Trophoblast cell (in vitro differentiated cells and primary cell): ENCODE measurements around the gene TNFRSF6B.

ENCODE experiments used
- DNase-seq, 2 donors: peaks; one replicate each; pipeline ENCODE4 v3.0.0-alpha.2; 2016
- H2AFZ ChIP-seq: 2 replicates; pipeline ENCODE4 v1.6.1; 2013; ENCODE audit warnings: low read length, moderate library complexity, mild to moderate bottlenecking; ENCODE audit not compliant: insufficient read depth, poor library complexity
- H2AK5ac ChIP-seq: 2 replicates; pipeline ENCODE4 v1.6.1; 2013; ENCODE audit warnings: mild to moderate bottlenecking, low read length
- H2BK120ac ChIP-seq: 2 replicates; pipeline ENCODE4 v1.6.1; 2013; ENCODE audit warnings: low read length, mild to moderate bottlenecking, moderate library complexity; ENCODE audit not compliant: insufficient read depth, poor library complexity
- H2BK12ac ChIP-seq: 2 replicates; pipeline ENCODE4 v1.6.1; 2013; ENCODE audit warnings: mild to moderate bottlenecking, low read length, moderate library complexity
- H2BK5ac ChIP-seq: 2 replicates; pipeline ENCODE4 v1.6.1; 2013; ENCODE audit warnings: low read length, low read depth, moderate library complexity, mild to moderate bottlenecking; ENCODE audit not compliant: poor library complexity
- H3K14ac ChIP-seq: 2 replicates; pipeline ENCODE4 v1.6.1; 2013; ENCODE audit warnings: mild to moderate bottlenecking, low read length
- H3K18ac ChIP-seq: 2 replicates; pipeline ENCODE4 v1.6.1; 2013; ENCODE audit warnings: mild to moderate bottlenecking, low read length
- H3K23ac ChIP-seq: 2 replicates; pipeline ENCODE4 v1.6.1; 2013; ENCODE audit warnings: low read length
- H3K27ac ChIP-seq: 2 replicates; pipeline ENCODE4 v1.5.1; 2013; ENCODE audit warnings: low read depth, mild to moderate bottlenecking, inconsistent platforms, low read length, moderate library complexity
- H3K27me3 ChIP-seq: 2 replicates; pipeline ENCODE4 v1.6.1; 2013; ENCODE audit warnings: inconsistent platforms, mild to moderate bottlenecking, low read length, moderate library complexity; ENCODE audit not compliant: insufficient read depth
- H3K36me3 ChIP-seq, 2 experiments: 1 replicate in 1 of 2; 2 replicates in 1 of 2; pipeline ENCODE4 v1.6.1; 2013; ENCODE audit warnings: low read length in 2 of 2, mild to moderate bottlenecking in 2 of 2, moderate library complexity in 1 of 2; ENCODE audit not compliant: insufficient read depth in 2 of 2, control insufficient read depth in 1 of 2
- H3K4ac ChIP-seq: 2 replicates; pipeline ENCODE4 v1.6.1; 2013; ENCODE audit warnings: low read depth, mild to moderate bottlenecking, low read length, moderate library complexity
- H3K4me1 ChIP-seq, 2 experiments: 1 replicate in 1 of 2; 2 replicates in 1 of 2; pipeline ENCODE4 v1.6.1; 2013; ENCODE audit warnings: low read length in 2 of 2, mild to moderate bottlenecking in 2 of 2, moderate library complexity in 1 of 2; ENCODE audit not compliant: insufficient read depth in 2 of 2, control insufficient read depth in 1 of 2
- H3K4me2 ChIP-seq: 2 replicates; pipeline ENCODE4 v1.6.1; 2013; ENCODE audit warnings: inconsistent platforms, mild to moderate bottlenecking, low read length, moderate library complexity
- H3K4me3 ChIP-seq: 2 replicates; pipeline ENCODE4 v1.5.1; 2013; ENCODE audit warnings: mild to moderate bottlenecking, low read depth, low read length, inconsistent platforms
- H3K79me1 ChIP-seq: one replicate; pipeline ENCODE4 v1.6.1; 2013; ENCODE audit warnings: low read length
- H3K79me2 ChIP-seq: 2 replicates; pipeline ENCODE4 v1.6.1; 2013; ENCODE audit warnings: low read length, mild to moderate bottlenecking; ENCODE audit not compliant: control insufficient read depth, insufficient read depth, poor library complexity
- H3K9ac ChIP-seq: 2 replicates; pipeline ENCODE4 v1.6.1; 2013; ENCODE audit warnings: mild to moderate bottlenecking, low read length
- H3K9me3 ChIP-seq: 2 replicates; pipeline ENCODE4 v1.6.1; 2013; ENCODE audit warnings: low read depth, mild to moderate bottlenecking, control low read depth, inconsistent platforms, low read length; ENCODE audit not compliant: insufficient read depth
- H4K12ac ChIP-seq: 2 replicates; pipeline ENCODE4 v1.6.1; 2013; ENCODE audit warnings: low read depth, mild to moderate bottlenecking, low read length, moderate library complexity
- H4K8ac ChIP-seq: 2 replicates; pipeline ENCODE4 v1.6.1; 2013; ENCODE audit warnings: low read depth, mild to moderate bottlenecking, low read length, moderate library complexity
- H4K91ac ChIP-seq: one replicate; pipeline ENCODE4 v1.6.1; 2013; ENCODE audit warnings: low read depth, mild to moderate bottlenecking, low read length, moderate library complexity
- WGBS: extraction: QIAGEN DNeasy Blood & Tissue Kit; methylation state at CpG from one replicate; pipeline ENCODE4 v1.1.7; 2013; ENCODE audit warnings: missing lambda C conversion rate; ENCODE audit not compliant: insufficient read length, insufficient coverage; ENCODE audit errors: extremely low coverage; 5-methylcytosine and 5-hydroxymethylcytosine counted together

Gene TNFRSF6B

DNA sequence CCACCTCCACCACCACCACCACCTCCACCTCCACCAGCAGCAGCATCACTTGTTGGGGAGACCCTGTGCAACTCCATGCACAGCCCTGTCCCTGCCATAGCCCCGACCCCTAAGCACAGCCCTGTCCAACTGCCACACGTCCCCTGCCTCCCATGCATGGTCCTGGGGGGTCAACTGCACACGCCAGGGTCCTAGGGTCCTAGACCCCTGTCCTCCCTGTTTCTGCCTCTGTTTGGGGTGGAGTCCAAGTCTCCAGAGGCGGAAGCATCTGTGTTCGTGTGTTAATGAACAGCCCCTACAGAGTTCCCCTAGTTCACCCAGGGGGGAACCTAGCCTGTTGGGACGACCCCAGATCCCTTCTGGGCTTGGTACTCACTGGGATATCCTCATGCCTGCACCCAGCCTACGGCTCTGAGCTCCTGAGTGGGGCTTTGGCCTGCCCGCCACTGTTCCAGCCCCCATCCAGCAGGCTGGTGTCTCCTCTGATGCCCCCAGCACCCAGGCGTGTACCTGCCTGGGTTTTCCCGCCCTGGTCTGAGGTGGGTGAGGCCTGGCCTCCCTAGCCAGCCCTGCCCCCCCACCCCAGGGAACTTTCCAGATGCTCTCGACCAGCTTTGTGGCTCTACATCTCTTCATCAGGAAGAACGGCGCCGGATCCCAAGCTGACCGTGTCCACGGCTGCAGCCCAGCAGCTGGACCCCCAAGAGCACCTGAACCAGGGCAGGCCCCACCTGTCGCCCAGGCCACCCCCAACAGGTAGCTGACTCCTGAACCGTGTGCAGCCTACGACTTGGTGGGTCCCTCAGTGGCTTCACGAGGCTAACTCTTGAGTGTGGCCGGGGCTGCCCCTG is 2.5 kb upstream of the TNFRSF6B start:
- no peak overlapping the region for H3K4ac ChIP-seq
- no peak for DNase-seq
- no CpG with 5 or more reads among the region's 21 CpGs for WGBS
- no peak overlapping the region for H3K27ac ChIP-seq
- no peak overlapping the region for H4K8ac ChIP-seq
- peaks cover 0 to 6% of the 10 kb centered on the region in 2 experiments for H3K4me1 ChIP-seq
- no peak overlapping the region for H3K9ac ChIP-seq
- H4K12ac ChIP-seq = no peak overlapping the region
- no peaks in the 10 kb centered on the region for H3K27me3 ChIP-seq
- no peak overlapping the region for H3K4me3 ChIP-seq
- H3K79me2 ChIP-seq = no peaks in the 10 kb centered on the region
- H2AFZ ChIP-seq = no peak overlapping the region
- no peak overlapping the region for H2BK12ac ChIP-seq
- H4K91ac ChIP-seq = no peak overlapping the region
- H2BK5ac ChIP-seq = no peak overlapping the region
- no peak overlapping the region for H2BK120ac ChIP-seq
- H3K79me1 ChIP-seq = no peaks in the 10 kb centered on the region
- H3K23ac ChIP-seq = no peak overlapping the region
- no peak overlapping the region for H3K14ac ChIP-seq
- peaks cover 3% of the 10 kb centered on the region for H3K9me3 ChIP-seq
- H2AK5ac ChIP-seq = no peak overlapping the region
- peaks cover 0 to 3% of the 10 kb centered on the region in 2 experiments for H3K36me3 ChIP-seq
- H3K18ac ChIP-seq = no peak overlapping the region
- H3K4me2 ChIP-seq = no peak overlapping the region

DNA sequence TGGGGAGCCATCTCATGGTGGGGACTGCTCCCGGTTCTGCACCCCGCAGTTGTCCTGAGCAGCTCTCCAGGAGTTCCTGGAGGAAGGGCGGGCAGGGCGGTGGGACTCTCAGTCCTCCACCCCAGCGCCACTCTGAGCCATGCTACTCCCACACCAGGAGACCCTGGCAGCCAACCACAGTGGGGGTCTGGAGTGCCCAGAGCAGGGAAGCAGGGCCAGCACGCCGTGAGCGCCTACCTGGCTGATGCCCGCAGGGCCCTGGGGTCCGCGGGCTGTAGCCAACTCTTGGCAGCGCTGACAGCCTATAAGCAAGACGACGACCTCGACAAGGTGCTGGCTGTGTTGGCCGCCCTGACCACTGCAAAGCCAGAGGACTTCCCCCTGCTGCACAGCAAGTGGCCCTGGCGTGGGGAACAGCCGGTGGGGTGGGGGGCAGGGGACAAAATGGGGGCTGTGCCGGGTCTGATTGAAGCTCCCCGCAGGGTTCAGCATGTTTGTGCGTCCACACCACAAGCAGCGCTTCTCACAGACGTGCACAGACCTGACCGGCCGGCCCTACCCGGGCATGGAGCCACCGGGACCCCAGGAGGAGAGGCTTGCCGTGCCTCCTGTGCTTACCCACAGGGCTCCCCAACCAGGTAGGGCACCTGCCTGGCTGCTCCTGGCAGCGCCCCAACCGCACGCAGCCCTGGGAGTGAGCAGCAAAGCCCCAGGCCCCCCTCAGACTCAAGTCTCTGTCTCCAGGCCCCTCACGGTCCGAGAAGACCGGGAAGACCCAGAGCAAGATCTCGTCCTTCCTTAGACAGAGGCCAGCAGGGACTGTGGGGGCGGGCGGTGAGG is 1.6 kb upstream of the TNFRSF6B start:
- no peaks in the 10 kb centered on the region for H3K79me2 ChIP-seq
- WGBS = no CpG with 5 or more reads among the region's 37 CpGs
- peaks cover 0 to 5% of the 10 kb centered on the region in 2 experiments for H3K36me3 ChIP-seq
- no peak overlapping the region for H4K91ac ChIP-seq
- no peak overlapping the region for H2BK12ac ChIP-seq
- H3K27me3 ChIP-seq = no peaks in the 10 kb centered on the region
- no peak overlapping the region for H2AK5ac ChIP-seq
- H3K4me3 ChIP-seq = no peak overlapping the region
- H4K12ac ChIP-seq = no peak overlapping the region
- H3K9me3 ChIP-seq = peaks cover 3% of the 10 kb centered on the region
- no peak overlapping the region for H2AFZ ChIP-seq
- peaks cover 5 to 11% of the 10 kb centered on the region in 2 experiments for H3K4me1 ChIP-seq
- no peak overlapping the region for H2BK120ac ChIP-seq
- H3K23ac ChIP-seq = no peak overlapping the region
- no peaks in the 10 kb centered on the region for H3K79me1 ChIP-seq
- no peak overlapping the region for H3K27ac ChIP-seq
- no peak for DNase-seq
- no peak overlapping the region for H2BK5ac ChIP-seq
- H3K9ac ChIP-seq = no peak overlapping the region
- no peak overlapping the region for H3K4ac ChIP-seq
- no peak overlapping the region for H3K18ac ChIP-seq
- H4K8ac ChIP-seq = no peak overlapping the region
- no peak overlapping the region for H3K14ac ChIP-seq
- no peak overlapping the region for H3K4me2 ChIP-seq

DNA sequence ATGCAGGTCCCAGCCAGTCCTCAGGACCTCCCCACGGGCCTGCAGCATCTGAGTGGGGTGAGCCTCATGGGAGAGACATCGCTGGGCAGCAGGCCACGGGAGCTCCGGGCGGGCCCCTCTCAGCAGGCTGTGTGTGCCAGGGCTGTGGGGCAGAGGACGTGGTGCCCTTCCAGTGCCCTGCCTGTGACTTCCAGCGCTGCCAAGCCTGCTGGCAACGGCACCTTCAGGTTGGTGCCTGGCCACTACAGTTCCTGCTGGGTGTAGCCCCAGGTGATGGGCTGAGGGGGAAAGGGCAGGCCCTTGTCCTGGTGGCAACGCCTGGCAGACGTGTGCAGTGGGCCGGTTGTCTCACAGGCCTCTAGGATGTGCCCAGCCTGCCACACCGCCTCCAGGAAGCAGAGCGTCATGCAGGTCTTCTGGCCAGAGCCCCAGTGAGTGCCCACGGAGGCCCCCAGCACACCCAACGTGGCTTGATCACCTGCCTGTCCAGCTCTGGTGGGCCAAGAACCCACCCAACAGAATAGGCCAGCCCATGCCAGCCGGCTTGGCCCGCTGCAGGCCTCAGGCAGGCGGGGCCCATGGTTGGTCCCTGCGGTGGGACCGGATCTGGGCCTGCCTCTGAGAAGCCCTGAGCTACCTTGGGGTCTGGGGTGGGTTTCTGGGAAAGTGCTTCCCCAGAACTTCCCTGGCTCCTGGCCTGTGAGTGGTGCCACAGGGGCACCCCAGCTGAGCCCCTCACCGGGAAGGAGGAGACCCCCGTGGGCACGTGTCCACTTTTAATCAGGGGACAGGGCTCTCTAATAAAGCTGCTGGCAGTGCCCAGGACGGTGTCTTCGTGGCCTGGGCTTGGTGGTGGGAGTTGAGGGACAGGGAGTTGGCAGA is 787 bp upstream of the TNFRSF6B start:
- H3K23ac ChIP-seq = no peak overlapping the region
- no peak overlapping the region for H4K8ac ChIP-seq
- H2BK12ac ChIP-seq = no peak overlapping the region
- no peak overlapping the region for H3K9ac ChIP-seq
- no peaks in the 10 kb centered on the region for H3K79me2 ChIP-seq
- H3K4me3 ChIP-seq = no peak overlapping the region
- no peak overlapping the region for H4K12ac ChIP-seq
- H3K4me1 ChIP-seq = peaks cover 6 to 11% of the 10 kb centered on the region in 2 experiments
- H3K36me3 ChIP-seq = peaks cover 2 to 6% of the 10 kb centered on the region in 2 experiments
- H3K18ac ChIP-seq = no peak overlapping the region
- no peak overlapping the region for H2BK5ac ChIP-seq
- peaks cover 3% of the 10 kb centered on the region for H3K9me3 ChIP-seq
- H2AK5ac ChIP-seq = no peak overlapping the region
- no peak overlapping the region for H3K27ac ChIP-seq
- H3K79me1 ChIP-seq = no peaks in the 10 kb centered on the region
- H2BK120ac ChIP-seq = no peak overlapping the region
- H4K91ac ChIP-seq = no peak overlapping the region
- H2AFZ ChIP-seq = no peak overlapping the region
- DNase-seq = no peak
- H3K14ac ChIP-seq = no peak overlapping the region
- H3K4ac ChIP-seq = no peak overlapping the region
- WGBS = no CpG with 5 or more reads among the region's 25 CpGs
- no peaks in the 10 kb centered on the region for H3K27me3 ChIP-seq
- no peak overlapping the region for H3K4me2 ChIP-seq

DNA sequence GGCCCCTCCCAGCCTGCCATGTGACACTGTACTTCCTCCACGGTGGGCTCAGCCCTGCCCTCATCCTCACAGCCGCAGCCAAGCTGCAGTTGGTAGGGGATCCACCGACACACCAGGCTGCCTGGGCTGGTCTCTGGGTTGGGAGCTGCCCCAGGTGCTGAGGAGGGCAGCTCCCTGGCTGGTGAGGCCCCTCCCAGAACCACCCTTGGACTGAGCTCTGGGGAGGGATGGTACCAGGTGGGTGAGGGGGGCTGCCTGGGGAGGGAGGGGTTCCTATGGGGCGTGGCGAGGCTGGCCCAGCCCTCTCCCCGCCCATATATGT is 185 bp upstream of the TNFRSF6B start:
- Histone ChIP-seq H3K14ac (no peak overlapping the region), H2AFZ (no peak overlapping the region), H3K4me2 (no peak overlapping the region), H4K12ac (no peak overlapping the region), H4K8ac (no peak overlapping the region), H3K36me3 (peaks cover 2 to 6% of the 10 kb centered on the region in 2 experiments), H2BK5ac (no peak overlapping the region), H4K91ac (no peak overlapping the region), H2AK5ac (no peak overlapping the region), H3K79me2 (no peaks in the 10 kb centered on the region), H2BK12ac (no peak overlapping the region), H3K9me3 (peaks cover 3% of the 10 kb centered on the region), H3K4me3 (no peak overlapping the region), H3K23ac (no peak overlapping the region), H3K27me3 (no peaks in the 10 kb centered on the region), H3K4ac (no peak overlapping the region), H3K27ac (no peak overlapping the region), H3K4me1 (peaks cover 6 to 11% of the 10 kb centered on the region in 2 experiments), H2BK120ac (no peak overlapping the region), H3K79me1 (no peaks in the 10 kb centered on the region), H3K9ac (no peak overlapping the region), H3K18ac (no peak overlapping the region)
- no CpG with 5 or more reads among the region's 6 CpGs for WGBS
- DNase-seq = no peak
